Forelimb muscle (tissue), 1 donor: Measurements from ENCODE around the gene WDR89. TPM values are rescaled to one million over a fixed set of nuclear protein-coding genes. Genes with fewer than 3 reads are reported as not detected.
"Not testable (repeated sequence)": the region's sequence is repeated elsewhere in the genome, so short reads cannot be mapped to it uniquely, and the experiment has no call there.

Source experiments
- DNase-seq: peaks from one replicate; pipeline ENCODE4 v3.0.0-alpha.2; 2013; ENCODE audit warnings: low read depth
- polyA plus RNA-seq: library from polyadenylated mRNA; unstranded; fragments of 120-200 nt; gene quantifications from one replicate; pipeline ENCODE4 v1.2.1, GENCODE V29; 2013; ENCODE audit not compliant: insufficient read length

Gene WDR89
- polyA plus RNA-seq, result 12.0 TPM

- DNase-seq, result peak; percentile 98
Observed at GRCh38 chr14:63641473-63642228, at the start of gene WDR89. Gene WDR89, minus strand, starts transcription at chr14:63641871. Its CDS starts 41,929 bp downstream, at chr14:63599942.

- no peak for DNase-seq
Observed at GRCh38 chr14:63689132-63689531, 47.5 kb upstream of the WDR89 start.

- no peak for DNase-seq
Observed at GRCh38 chr14:63686926-63687325, 45.3 kb upstream of the WDR89 start.

GRCh38 chr14:63685401-63685800 lies 43.7 kb upstream of the WDR89 start:
- no peak for DNase-seq

GRCh38 chr14:63682727-63683593 lies 41.3 kb upstream of the WDR89 start:
- no peak for DNase-seq

- DNase-seq, result no peak
Observed at GRCh38 chr14:63678536-63678935, 36.9 kb upstream of the WDR89 start.

GRCh38 chr14:63677891-63678379 lies 36.3 kb upstream of the WDR89 start:
- DNase-seq, result no peak

- no peak for DNase-seq
Observed at GRCh38 chr14:63676615-63677014, 34.9 kb upstream of the WDR89 start.

GRCh38 chr14:63673886-63674497 lies 32.3 kb upstream of the WDR89 start:
- DNase-seq, result no peak

GRCh38 chr14:63673255-63673654 lies 31.6 kb upstream of the WDR89 start:
- DNase-seq, result no peak

GRCh38 chr14:63672417-63673180 lies 30.9 kb upstream of the WDR89 start:
- DNase-seq, result no peak

- no peak for DNase-seq
Observed at GRCh38 chr14:63671987-63672386, 30.3 kb upstream of the WDR89 start.

- no peak for DNase-seq
Observed at GRCh38 chr14:63670692-63671091, 29.0 kb upstream of the WDR89 start.

- no peak for DNase-seq
Observed at GRCh38 chr14:63666335-63666734, 24.7 kb upstream of the WDR89 start.

- no peak for DNase-seq
Observed at GRCh38 chr14:63663428-63664341, 22.0 kb upstream of the WDR89 start.

GRCh38 chr14:63662776-63663175 lies 21.1 kb upstream of the WDR89 start:
- no peak for DNase-seq

GRCh38 chr14:63661881-63662280 lies 20.2 kb upstream of the WDR89 start:
- DNase-seq, result not testable (repeated sequence)

- DNase-seq, result no peak
Observed at GRCh38 chr14:63659726-63660125, 18.1 kb upstream of the WDR89 start.

- DNase-seq, result no peak
Observed at GRCh38 chr14:63656194-63656593, 14.5 kb upstream of the WDR89 start.

- no peak for DNase-seq
Observed at GRCh38 chr14:63654936-63655335, 13.3 kb upstream of the WDR89 start.
